Erythroblast (primary cell): ENCODE data around the gene PPP1R12B.
"Not testable (repeated sequence)": the region's sequence is repeated elsewhere in the genome, so short reads cannot be mapped to it uniquely, and the experiment has no call there.

ENCODE experiments used
- DNase-seq, 2 experiments: peaks; one replicate each; lab custom pipeline; 2025; lab: John Stamatoyannopoulos, UW
- GATA1 ChIP-seq: IDR thresholded peaks from 2 replicates; pipeline ENCODE4 v1.6.1; 2011; ENCODE audit warnings: low read depth, mild to moderate bottlenecking, control low read depth, low read length, moderate library complexity
- POLR2A ChIP-seq: IDR thresholded peaks from 2 replicates; pipeline ENCODE4 v1.6.1; 2011; ENCODE audit warnings: mild to moderate bottlenecking, low read length

PPP1R12B gene

GRCh38 chr1:202317941-202318925 is 30.3 kb upstream of the PPP1R12B start:
- no peak for DNase-seq
- TF ChIP-seq POLR2A (no peak), GATA1 (no peak)

- TF ChIP-seq GATA1 (no peak), POLR2A (no peak)
- DNase-seq: no peak
These were observed 29.0 kb upstream of the PPP1R12B start for GRCh38 chr1:202319381-202320080.

- no peak for DNase-seq
These were observed 28.5 kb upstream of the PPP1R12B start for GRCh38 chr1:202320081-202320405.

GRCh38 chr1:202323731-202324130 is 24.8 kb upstream of the PPP1R12B start:
- no peak for DNase-seq
- TF ChIP-seq POLR2A: no peak
- TF ChIP-seq GATA1: no peak

More at GRCh38 chr1:202320081-202320405, 28.5 kb upstream of the PPP1R12B start:
- TF ChIP-seq GATA1 (no peak), POLR2A (no peak)

- TF ChIP-seq POLR2A (no peak), GATA1 (no peak)
- DNase-seq: no peak
These were observed 23.9 kb upstream of the PPP1R12B start for GRCh38 chr1:202324646-202325045.

- TF ChIP-seq POLR2A (no peak), GATA1 (no peak)
- peak; percentile 23 to 24 for DNase-seq
These were observed 18.6 kb upstream of the PPP1R12B start for GRCh38 chr1:202329891-202330290.

GRCh38 chr1:202333861-202334260 is 14.6 kb upstream of the PPP1R12B start:
- TF ChIP-seq GATA1: no peak
- no peak for TF ChIP-seq POLR2A
- no peak for DNase-seq

- DNase-seq: peak; percentile 56 to 69
These were observed 4.7 kb upstream of the PPP1R12B start for GRCh38 chr1:202343652-202344349.

GRCh38 chr1:202348005-202348508 is 442 bp upstream of the PPP1R12B start:
- TF ChIP-seq POLR2A: no peak
- no peak for TF ChIP-seq GATA1
- no peak for DNase-seq

More at GRCh38 chr1:202343652-202344349, 4.7 kb upstream of the PPP1R12B start:
- TF ChIP-seq POLR2A: no peak

GRCh38 chr1:202349206-202349928 is 868 bp downstream of the PPP1R12B start:
- DNase-seq: peak; percentile 85 to 90
- TF ChIP-seq GATA1 (no peak), POLR2A (no peak)

- peak; percentile 52 to 59 for DNase-seq
- no peak for TF ChIP-seq POLR2A
- no peak for TF ChIP-seq GATA1
These were observed 3.2 kb downstream of the PPP1R12B start for GRCh38 chr1:202351725-202352124.

- DNase-seq: not testable (repeated sequence)
These were observed 4.2 kb downstream of the PPP1R12B start for GRCh38 chr1:202352583-202353197.
